Left hindlimb (tissue), 1 donor: ENCODE data around the gene CCR2.

Experiments used
- DNase-seq: peaks from one replicate; pipeline ENCODE4 v3.0.0-alpha.2; 2018

CCR2 gene

DNA sequence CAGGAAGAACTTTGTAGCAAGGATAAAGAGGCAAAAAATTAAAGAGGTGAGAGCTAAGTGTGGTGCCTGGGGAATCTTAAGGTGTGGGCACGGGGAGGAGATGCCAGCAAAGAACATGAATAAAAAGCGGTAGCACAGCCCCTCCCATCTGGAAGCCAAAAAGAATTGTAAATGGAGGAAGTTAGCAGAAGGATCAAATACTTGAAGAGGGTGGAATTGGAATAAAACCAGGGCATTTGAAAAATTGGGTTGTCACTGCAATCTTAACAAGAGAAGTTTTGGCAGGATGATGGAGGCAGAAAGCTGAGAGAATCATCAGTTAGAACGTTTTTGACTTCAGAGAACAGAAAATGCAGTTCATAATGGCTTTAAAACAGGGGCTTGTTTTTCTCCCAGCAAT, 2.4 kb downstream of the CCR2 start:
- no peak for DNase-seq

DNA sequence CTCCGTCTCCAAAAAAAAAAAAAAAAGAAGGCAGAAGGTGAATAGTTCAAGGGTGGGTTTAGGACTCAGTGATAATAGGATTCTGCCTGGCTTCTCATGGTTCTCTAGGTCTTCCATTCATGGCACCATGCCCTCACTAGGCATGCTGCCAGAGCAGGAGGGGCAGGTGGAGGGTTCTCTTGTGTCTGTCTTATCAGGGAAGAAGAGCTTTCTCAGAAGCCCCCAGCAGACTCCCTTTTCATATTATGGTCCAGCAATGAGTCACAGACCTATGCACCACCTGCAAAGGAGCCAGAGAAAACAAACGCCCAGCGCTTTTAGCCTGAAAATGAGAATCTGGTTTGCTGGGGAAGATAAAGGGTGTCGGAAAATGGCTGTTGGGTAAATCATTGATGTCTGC, 3.0 kb downstream of the CCR2 start:
- no peak for DNase-seq

DNA sequence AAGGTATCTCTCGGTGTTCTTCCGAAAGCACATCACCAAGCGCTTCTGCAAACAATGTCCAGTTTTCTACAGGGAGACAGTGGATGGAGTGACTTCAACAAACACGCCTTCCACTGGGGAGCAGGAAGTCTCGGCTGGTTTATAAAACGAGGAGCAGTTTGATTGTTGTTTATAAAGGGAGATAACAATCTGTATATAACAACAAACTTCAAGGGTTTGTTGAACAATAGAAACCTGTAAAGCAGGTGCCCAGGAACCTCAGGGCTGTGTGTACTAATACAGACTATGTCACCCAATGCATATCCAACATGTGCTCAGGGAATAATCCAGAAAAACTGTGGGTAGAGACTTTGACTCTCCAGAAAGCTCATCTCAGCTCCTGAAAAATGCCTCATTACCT, 4.6 kb downstream of the CCR2 start:
- DNase-seq: no peak

DNA sequence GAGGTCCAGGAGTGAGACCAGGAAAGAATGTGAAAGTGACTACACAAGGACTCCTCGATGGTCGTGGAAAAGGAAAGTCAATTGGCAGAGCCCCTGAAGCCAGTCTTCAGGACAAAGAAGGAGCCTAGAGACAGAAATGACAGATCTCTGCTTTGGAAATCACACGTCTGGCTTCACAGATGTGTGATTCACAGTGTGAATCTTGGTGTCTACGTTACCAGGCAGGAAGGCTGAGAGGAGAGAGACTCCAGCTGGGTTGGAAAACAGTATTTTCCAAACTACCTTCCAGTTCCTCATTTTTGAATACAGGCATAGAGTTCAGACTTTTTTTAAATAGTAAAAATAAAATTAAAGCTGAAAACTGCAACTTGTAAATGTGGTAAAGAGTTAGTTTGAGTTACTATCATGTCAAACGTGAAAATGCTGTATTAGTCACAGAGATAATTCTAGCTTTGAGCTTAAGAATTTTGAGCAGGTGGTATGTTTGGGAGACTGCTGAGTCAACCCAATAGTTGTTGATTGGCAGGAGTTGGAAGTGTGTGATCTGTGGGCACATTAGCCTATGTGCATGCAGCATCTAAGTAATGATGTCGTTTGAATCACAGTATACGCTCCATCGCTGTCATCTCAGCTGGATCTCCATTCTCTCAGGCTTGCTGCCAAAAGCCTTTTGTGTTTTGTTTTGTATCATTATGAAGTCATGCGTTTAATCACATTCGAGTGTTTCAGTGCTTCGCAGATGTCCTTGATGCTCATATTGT, 6.0 kb downstream of the CCR2 start:
- no peak for DNase-seq

DNA sequence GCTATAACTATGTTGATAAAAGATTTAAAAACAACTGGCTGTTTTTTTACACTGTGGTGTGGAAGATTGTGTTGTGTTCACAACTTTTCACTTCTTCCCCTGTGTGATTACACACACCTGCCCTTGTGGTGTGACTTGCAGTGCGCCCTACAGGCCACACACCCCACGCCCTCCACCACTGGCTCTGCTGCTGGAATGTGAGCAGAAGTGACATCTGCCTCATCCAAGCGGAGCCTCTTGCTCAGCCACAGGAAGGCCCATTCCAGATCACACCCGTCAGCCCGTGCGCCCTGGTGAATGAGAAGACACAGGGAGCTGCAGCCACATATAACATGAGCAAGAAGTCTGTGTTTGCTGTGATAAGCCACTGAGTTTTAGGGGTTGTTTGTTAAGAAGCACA, 7.0 kb downstream of the CCR2 start:
- DNase-seq: no peak

DNA sequence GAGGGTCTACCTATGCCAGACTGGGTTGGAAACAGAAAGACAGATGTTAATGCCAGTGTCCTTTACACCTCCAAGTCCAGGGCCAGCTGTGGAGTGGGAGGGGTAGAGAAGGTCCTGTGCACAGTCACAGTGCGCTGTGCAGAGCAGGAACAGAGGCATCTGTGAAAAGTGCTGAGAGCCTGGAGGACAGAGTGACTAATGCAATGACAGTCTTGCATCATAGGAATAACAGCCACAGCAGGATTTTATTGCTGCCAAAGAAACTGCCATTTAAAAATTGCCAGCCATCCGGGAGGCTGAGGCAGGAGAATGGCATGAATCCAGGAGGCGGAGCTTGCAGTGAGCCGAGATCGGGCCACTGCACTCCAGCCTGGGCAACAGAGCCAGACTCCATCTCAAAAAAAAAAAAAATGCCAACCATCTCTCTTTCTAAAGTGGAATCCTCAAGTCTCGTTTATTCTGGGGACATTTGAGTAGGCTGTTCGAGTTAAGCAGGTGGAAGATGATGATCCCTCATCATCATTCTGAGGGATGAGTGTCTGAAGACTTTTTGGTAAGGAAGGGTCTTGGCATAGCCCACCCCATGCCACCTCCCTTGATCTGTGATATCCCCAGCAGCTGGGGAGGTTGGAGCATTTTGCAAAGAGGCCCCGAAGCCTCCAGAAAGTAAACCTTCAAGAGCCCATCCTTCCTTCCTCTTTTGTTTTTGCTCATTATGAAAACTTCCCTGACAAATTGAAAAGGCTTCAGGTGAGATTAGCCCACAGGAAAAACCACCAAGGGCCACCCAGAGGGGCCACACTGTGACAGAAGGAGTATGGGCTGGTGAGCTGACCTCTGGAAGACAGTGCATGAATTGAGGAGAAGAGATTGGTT, 7.7 kb downstream of the CCR2 start:
- DNase-seq: no peak

DNA sequence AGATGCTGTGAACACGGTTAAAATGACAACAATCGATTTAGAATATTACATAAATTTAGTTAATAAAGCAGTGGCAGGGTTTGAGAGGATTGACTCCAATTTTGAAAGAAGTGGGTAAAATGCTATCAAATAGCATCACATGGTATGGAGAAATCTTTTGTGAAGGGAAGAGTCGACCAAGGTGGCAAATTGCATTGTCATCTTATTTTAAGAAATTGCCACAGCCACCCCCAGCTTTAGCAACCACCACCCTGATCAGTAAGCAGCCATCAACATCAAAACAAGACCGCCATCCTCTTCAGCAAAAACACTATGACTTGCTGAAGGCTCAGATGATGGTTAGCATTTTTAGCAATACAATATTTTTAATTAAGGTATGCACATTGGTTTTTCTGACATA, 11.1 kb downstream of the CCR2 start:
- no peak for DNase-seq

DNA sequence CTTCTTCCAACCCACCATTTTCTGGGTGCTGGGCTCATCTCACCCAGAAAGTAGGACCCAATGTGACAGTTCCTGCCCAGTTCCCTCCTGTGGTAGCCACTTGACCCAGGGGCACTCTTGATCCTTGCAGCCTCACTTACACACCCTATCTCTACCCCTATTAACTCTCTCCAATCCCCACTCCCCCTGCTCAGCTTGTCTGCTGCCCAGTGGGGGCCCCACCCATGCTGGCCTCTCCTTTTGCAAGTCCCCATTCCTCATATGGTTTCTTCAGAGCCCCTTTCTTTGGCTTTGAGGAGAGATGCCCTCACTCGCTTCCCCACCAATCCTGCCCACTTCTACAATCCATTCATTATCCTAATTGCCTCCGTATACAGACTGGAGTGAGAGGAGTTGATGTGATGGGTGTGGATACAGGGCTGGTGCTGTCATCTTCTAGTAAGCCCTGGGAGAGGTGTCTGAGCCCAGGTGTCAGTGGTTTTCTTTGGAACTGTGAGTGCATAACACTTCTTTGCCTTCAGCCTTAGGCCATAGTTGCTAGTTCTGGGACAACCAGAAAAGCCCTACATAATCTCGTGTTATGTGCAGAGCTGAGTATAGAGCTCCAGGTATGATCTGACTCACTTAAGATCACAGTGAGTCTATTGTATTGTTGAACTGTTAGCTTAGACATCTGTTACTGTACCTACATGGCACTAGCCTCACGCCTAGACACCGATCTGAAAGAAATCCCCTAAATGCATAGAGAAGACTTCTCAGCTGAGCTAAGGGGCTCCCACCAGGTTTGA, 12.0 kb downstream of the CCR2 start:
- DNase-seq: no peak

DNA sequence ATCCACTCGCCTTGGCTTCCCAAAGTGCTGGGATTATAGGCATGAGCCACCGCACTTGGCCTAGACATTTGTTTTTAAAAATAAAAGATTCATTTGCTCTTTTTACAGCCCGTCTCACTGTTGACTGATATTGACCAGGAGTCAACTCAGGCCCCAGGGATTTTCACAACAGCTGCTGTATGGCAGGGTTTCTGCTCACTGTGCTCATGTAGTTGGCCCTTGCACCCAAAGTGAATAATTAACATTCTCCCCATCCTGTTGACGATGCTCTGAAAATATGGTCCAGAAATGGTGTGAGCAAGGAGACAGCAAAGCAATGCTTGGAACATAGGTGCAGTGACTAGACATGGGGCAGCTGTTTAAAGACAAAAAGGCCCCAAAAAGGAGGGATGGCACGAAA, 13.9 kb downstream of the CCR2 start:
- DNase-seq: no peak

DNA sequence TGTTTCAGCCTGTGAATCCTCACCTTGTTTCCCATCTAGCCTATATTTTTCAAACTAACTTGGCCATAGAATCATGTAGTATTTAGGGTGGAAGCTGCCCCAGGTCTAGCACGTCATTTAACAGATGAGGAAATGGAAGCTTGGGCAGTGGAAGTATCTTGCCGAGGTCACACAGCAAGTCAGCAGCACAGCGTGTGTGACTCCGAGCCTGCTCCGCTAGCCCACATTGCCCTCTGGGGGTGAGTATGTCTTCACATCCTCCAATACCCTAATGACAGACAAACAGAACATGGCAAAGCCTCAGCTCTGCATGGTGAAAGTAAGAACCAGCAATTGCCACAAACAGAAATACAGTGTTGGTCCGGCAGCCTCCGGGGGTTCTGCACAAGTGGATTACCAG, 14.7 kb downstream of the CCR2 start:
- DNase-seq: no peak

DNA sequence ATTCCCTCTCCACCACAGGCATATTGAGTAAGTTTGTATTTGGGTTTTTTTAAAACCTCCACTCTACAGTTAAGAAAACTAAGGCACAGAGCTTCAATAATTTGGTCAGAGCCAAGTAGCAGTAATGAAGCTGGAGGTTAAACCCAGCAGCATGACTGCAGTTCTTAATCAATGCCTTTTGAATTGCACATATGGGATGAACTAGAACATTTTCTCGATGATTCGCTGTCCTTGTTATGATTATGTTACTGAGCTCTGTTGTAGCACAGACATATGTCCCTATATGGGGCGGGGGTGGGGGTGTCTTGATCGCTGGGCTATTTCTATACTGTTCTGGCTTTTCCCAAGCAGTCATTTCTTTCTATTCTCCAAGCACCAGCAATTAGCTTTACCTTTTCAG, 15.2 kb downstream of the CCR2 start:
- DNase-seq: no peak

DNA sequence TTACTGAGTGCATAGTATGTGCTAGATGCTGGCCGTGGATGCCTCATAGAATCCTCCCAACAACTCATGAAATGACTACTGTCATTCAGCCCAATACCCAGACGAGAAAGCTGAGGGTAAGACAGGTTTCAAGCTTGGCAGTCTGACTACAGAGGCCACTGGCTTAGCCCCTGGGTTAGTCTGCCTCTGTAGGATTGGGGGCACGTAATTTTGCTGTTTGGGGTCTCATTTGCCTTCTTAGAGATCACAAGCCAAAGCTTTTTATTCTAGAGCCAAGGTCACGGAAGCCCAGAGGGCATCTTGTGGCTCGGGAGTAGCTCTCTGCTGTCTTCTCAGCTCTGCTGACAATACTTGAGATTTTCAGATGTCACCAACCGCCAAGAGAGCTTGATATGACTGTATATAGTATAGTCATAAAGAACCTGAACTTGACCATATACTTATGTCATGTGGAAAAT, 15.8 kb downstream of the CCR2 start:
- DNase-seq: no peak

DNA sequence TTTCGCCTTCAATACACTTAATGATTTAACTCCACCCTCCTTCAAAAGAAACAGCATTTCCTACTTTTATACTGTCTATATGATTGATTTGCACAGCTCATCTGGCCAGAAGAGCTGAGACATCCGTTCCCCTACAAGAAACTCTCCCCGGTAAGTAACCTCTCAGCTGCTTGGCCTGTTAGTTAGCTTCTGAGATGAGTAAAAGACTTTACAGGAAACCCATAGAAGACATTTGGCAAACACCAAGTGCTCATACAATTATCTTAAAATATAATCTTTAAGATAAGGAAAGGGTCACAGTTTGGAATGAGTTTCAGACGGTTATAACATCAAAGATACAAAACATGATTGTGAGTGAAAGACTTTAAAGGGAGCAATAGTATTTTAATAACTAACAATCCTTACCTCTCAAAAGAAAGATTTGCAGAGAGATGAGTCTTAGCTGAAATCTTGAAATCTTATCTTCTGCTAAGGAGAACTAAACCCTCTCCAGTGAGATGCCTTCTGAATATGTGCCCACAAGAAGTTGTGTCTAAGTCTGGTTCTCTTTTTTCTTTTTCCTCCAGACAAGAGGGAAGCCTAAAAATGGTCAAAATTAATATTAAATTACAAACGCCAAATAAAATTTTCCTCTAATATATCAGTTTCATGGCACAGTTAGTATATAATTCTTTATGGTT, 17.1 kb downstream of the CCR2 start, which contains the start of gene CCR5:
Gene CCR5 (plus strand): TSS at position 108 of the 680 bp plus-strand sequence. CDS start 1,957 bp downstream, outside the sequence.
- no peak for DNase-seq

DNA sequence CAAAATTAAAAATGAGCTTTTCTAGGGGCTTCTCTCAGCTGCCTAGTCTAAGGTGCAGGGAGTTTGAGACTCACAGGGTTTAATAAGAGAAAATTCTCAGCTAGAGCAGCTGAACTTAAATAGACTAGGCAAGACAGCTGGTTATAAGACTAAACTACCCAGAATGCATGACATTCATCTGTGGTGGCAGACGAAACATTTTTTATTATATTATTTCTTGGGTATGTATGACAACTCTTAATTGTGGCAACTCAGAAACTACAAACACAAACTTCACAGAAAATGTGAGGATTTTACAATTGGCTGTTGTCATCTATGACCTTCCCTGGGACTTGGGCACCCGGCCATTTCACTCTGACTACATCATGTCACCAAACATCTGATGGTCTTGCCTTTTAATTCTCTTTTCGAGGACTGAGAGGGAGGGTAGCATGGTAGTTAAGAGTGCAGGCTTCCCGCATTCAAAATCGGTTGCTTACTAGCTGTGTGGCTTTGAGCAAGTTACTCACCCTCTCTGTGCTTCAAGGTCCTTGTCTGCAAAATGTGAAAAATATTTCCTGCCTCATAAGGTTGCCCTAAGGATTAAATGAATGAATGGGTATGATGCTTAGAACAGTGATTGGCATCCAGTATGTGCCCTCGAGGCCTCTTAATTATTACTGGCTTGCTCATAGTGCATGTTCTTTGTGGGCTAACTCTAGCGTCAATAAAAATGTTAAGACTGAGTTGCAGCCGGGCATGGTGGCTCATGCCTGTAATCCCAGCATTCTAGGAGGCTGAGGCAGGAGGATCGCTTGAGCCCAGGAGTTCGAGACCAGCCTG, 17.8 kb downstream of the CCR2 start:
- DNase-seq: no peak

DNA sequence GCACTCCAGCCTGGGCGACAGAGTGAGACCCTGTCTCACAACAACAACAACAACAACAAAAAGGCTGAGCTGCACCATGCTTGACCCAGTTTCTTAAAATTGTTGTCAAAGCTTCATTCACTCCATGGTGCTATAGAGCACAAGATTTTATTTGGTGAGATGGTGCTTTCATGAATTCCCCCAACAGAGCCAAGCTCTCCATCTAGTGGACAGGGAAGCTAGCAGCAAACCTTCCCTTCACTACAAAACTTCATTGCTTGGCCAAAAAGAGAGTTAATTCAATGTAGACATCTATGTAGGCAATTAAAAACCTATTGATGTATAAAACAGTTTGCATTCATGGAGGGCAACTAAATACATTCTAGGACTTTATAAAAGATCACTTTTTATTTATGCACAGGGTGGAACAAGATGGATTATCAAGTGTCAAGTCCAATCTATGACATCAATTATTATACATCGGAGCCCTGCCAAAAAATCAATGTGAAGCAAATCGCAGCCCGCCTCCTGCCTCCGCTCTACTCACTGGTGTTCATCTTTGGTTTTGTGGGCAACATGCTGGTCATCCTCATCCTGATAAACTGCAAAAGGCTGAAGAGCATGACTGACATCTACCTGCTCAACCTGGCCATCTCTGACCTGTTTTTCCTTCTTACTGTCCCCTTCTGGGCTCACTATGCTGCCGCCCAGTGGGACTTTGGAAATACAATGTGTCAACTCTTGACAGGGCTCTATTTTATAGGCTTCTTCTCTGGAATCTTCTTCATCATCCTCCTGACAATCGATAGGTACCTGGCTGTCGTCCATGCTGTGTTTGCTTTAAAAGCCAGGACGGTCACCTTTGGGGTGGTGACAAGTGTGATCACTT, 18.8 kb downstream of the CCR2 start:
- no peak for DNase-seq

DNA sequence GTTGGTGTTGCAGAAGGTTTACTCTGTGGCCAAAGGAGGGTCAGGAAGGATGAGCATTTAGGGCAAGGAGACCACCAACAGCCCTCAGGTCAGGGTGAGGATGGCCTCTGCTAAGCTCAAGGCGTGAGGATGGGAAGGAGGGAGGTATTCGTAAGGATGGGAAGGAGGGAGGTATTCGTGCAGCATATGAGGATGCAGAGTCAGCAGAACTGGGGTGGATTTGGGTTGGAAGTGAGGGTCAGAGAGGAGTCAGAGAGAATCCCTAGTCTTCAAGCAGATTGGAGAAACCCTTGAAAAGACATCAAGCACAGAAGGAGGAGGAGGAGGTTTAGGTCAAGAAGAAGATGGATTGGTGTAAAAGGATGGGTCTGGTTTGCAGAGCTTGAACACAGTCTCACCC, 20.8 kb downstream of the CCR2 start:
- DNase-seq: no peak

DNA sequence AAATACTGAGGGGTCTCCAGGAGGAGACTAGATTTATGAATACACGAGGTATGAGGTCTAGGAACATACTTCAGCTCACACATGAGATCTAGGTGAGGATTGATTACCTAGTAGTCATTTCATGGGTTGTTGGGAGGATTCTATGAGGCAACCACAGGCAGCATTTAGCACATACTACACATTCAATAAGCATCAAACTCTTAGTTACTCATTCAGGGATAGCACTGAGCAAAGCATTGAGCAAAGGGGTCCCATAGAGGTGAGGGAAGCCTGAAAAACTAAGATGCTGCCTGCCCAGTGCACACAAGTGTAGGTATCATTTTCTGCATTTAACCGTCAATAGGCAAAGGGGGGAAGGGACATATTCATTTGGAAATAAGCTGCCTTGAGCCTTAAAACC, 21.3 kb downstream of the CCR2 start:
- no peak for DNase-seq

DNA sequence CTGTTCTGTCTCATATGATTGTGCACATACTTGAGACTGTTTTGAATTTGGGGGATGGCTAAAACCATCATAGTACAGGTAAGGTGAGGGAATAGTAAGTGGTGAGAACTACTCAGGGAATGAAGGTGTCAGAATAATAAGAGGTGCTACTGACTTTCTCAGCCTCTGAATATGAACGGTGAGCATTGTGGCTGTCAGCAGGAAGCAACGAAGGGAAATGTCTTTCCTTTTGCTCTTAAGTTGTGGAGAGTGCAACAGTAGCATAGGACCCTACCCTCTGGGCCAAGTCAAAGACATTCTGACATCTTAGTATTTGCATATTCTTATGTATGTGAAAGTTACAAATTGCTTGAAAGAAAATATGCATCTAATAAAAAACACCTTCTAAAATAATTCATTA, 21.9 kb downstream of the CCR2 start:
- no peak for DNase-seq

DNA sequence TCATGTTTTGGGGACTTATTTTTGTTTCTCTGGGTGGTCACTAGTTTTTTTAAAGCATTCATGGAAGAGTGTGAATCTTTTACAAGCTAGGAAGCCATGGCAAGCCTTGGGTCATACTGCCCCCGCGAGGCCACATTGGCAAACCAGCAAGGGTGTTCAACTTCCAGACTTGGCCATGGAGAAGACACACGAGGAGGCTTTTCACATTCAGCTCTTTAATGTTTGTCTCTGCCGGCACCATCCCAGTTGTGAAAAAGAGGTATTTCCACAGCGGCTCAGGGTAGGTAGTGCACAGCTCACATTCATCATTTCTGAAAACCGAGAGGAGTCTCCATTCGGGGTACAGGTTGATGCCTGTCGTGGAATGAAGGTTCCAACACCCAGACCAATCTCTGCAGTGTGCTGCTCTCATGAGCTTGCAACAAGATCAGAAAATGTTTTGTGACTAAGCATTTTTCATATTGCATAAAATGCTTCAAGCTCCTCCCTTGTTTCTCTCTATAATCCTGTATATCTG, 24.6 kb downstream of the CCR2 start:
- peak; percentile 48 for DNase-seq

DNA sequence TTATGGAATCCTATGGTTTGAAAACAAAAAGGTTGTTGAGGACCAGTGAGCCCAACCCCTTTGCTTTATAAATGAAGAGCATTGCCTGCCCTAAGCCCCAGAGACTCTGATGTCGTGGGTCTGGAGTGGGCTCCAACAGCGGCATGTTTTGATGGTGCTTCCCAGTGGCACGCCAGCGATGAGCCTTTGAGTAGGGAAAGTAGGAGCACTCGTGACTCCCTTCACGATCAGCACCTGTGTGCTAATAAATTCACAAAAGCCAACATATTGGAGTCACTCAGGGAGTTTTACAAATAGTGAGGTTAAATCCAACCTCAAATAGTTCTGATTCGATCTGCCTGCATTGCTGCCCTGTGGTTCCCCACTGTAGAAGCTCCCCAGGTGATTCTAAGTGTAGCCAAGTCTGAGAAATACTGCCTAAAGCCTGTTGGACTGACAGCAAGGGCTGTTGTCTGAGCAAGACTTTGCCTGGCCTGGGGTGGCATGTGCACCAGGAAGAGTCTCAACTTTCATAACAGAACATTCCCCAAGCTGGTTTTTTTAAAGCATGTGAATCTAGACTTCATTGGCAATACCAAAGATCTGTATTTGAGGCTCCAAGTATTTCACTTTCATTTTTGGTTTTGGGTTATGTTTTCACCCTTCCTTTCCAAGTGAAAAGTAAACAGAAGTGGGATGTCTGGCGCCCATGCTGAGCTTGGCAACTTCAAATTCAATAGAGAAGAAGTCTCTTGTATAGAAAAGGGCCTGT, 26.7 kb downstream of the CCR2 start:
- no peak for DNase-seq
